Left ventricle myocardium inferior (tissue), 1 donor: ENCODE data around the gene GABBR2. TPM values are rescaled to one million over a fixed set of nuclear protein-coding genes. Genes with fewer than 3 reads are reported as not detected.

Experiments
- DNase-seq: peaks from one replicate; pipeline ENCODE4 v3.0.0-alpha.2; 2020
- H3K27ac ChIP-seq: fragments of 200-600 bp; replicated peaks from 2 replicates; pipeline ENCODE4 v1.8.0; 2021
- H3K27me3 ChIP-seq: fragments of 200-600 bp; 2 replicates; pipeline ENCODE4 v1.8.0; 2021; ENCODE audit warnings: low read depth
- H3K36me3 ChIP-seq: fragments of 200-600 bp; 2 replicates; pipeline ENCODE4 v1.8.0; 2021
- H3K4me1 ChIP-seq: fragments of 200-600 bp; 2 replicates; pipeline ENCODE4 v1.8.0; 2021
- H3K4me3 ChIP-seq: fragments of 200-600 bp; 2 replicates; pipeline ENCODE4 v1.8.0; 2021; ENCODE audit warnings: mild to moderate bottlenecking, moderate library complexity
- H3K9me3 ChIP-seq: fragments of 200-600 bp; replicated peaks from 2 replicates; pipeline ENCODE4 v1.8.0; 2021
- intact Hi-C: fragments of 100-400 bp; cut with micrococcal nuclease; formaldehyde crosslinking; loops from one replicate; pipeline ENCODE4 v1.11.0; 2022
- total RNA-seq: library from RNA; stranded (reverse); fragmentation: NEBNext Ultra II Directional; extraction: Animal tissue kit (Norgen Biotek cat#: 25700); gene quantifications from one replicate; pipeline ENCODE4 v1.2.1, GENCODE V29; 2021
- TF ChIP-seq, protein P1 (sequence below): fragments of 200-600 bp; IDR thresholded peaks from 2 replicates; pipeline ENCODE4 v1.8.0; 2021; ENCODE audit warnings: antibody characterized with exemption, mild to moderate bottlenecking, borderline replicate concordance
- donor health status: DM: no; HTN: yes; CAD: no; lungs with severe emphysema.

GABBR2 gene
- total RNA-seq, 1 donor from 2014 or later, result 1.1 TPM

DNA sequence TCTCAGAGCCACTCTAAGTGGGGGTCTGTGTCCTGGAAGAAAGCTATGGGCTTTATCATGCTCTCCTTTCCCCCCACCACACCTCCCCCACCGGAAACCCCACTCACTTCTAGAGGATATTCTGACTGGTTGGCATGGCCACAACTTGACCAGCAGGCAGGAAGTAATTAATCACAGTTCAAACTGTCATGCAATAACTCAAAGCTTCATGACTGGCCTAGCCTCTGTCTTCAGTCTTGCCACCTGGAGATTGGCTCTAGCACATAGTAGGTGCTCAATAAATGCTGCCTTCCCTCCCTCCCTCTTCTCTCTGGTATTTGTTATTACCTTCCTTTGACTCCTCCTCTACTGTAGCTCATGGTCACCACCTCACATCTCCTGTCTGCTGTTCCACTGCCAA lies 124.7 kb downstream of the GABBR2 start:
- Histone ChIP-seq H3K9me3 (no peaks in the 10 kb centered on the region), H3K27me3 (peaks cover 64% of the 10 kb centered on the region), H3K4me3 (no peak overlapping the region), H3K36me3 (no peaks in the 10 kb centered on the region), H3K27ac (no peak overlapping the region), H3K4me1 (no peaks in the 10 kb centered on the region)
- TF ChIP-seq, protein P1, sequence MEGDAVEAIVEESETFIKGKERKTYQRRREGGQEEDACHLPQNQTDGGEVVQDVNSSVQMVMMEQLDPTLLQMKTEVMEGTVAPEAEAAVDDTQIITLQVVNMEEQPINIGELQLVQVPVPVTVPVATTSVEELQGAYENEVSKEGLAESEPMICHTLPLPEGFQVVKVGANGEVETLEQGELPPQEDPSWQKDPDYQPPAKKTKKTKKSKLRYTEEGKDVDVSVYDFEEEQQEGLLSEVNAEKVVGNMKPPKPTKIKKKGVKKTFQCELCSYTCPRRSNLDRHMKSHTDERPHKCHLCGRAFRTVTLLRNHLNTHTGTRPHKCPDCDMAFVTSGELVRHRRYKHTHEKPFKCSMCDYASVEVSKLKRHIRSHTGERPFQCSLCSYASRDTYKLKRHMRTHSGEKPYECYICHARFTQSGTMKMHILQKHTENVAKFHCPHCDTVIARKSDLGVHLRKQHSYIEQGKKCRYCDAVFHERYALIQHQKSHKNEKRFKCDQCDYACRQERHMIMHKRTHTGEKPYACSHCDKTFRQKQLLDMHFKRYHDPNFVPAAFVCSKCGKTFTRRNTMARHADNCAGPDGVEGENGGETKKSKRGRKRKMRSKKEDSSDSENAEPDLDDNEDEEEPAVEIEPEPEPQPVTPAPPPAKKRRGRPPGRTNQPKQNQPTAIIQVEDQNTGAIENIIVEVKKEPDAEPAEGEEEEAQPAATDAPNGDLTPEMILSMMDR, result no peak
- DNase-seq, result no peak
- intact Hi-C loops, result no loop called here

DNA sequence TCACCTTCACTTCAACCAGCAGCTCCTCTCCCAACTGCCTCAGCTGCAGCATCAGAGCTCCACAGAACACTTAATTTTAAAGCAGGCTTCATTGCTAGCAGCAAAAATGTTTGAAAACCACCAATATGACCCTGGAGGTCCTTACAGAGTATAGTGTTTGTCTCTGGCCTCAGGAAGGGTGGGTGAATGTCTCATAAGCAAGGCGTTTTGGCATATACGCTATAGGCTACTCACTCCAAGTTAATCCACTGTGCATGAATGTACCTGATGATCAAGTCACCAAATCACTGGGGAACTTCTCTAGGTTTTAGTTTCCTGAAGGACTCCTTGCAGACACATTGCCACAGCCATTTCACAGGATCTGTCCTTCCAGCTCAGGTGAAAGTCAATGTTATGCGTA lies 125.3 kb downstream of the GABBR2 start:
- intact Hi-C loops, result no loop called here
- Histone ChIP-seq H3K27me3 (peaks cover 64% of the 10 kb centered on the region), H3K9me3 (no peaks in the 10 kb centered on the region), H3K4me1 (no peaks in the 10 kb centered on the region), H3K27ac (no peak overlapping the region), H3K4me3 (no peak overlapping the region), H3K36me3 (no peaks in the 10 kb centered on the region)
- TF ChIP-seq, protein P1, result no peak
- no peak for DNase-seq

DNA sequence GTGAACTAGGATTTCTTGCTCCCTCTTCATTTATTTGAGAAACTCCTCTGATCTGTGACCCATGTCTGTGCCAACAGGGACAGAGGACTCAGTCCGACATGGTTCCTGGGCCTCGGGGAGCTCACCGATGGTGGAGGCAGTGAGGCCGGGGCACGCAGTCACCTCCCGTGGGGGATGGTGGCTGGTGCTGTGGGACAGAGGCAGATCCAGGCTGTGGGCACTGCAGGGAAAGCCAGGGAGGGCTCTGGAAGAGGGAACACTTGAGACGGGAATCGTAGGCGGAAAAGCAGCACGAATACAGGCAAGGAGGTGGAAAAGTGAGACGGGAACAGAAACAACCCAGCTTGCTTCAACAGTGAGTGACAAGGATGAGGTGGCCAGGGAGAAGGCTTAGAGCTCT lies 127.8 kb downstream of the GABBR2 start:
- H3K27ac ChIP-seq, result no peak overlapping the region
- H3K27me3 ChIP-seq, result peaks cover 74% of the 10 kb centered on the region
- TF ChIP-seq, protein P1, result no peak
- no peak overlapping the region for H3K4me3 ChIP-seq
- intact Hi-C loops, result no loop called here
- H3K9me3 ChIP-seq, result no peaks in the 10 kb centered on the region
- no peaks in the 10 kb centered on the region for H3K36me3 ChIP-seq
- H3K4me1 ChIP-seq, result no peaks in the 10 kb centered on the region
- no peak for DNase-seq

DNA sequence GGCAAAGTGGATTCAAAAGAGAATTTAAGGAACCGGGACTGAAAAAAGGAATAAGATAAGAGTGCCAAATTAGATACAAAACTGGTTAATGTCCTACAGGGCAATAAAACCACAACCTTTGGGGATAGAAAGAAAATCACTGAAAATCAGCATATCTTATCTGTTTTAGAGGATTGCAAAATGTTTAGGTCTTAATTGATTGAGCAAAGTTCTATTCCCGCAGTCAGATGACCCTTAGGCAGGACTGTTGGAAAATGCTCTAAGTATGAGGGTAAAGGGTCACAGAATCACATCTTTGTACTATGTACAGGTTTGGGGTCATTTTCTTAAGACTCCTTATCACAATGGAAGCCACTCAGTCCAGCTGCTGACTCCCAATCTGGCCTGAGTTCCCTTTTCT lies 129.0 kb downstream of the GABBR2 start:
- intact Hi-C loops, result no loop called here
- no peaks in the 10 kb centered on the region for H3K9me3 ChIP-seq
- DNase-seq, result no peak
- no peak overlapping the region for H3K4me3 ChIP-seq
- no peaks in the 10 kb centered on the region for H3K36me3 ChIP-seq
- TF ChIP-seq, protein P1, result no peak
- H3K27me3 ChIP-seq, result peaks cover 81% of the 10 kb centered on the region
- H3K4me1 ChIP-seq, result no peaks in the 10 kb centered on the region
- no peak overlapping the region for H3K27ac ChIP-seq

DNA sequence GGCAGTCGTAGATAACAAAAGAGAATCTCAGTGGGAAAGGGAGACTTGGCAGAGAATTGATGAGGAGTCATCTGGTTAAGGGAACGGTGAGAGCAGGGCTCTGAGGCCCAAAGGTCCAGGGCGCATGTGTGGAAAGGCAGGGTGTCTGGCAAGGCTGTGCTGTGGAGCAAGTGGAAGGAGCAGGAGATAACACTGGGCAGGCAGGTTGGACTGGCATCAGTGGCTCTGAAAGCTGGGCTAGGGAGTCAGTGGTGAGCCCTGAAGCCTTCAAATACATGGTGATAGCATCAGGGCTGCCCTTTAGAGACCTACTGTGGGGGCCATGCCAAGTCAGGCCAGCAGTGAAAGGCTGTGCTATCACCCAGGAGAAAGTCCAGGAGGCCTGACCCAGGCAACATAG lies 131.3 kb downstream of the GABBR2 start:
- H3K36me3 ChIP-seq, result no peaks in the 10 kb centered on the region
- no peak for DNase-seq
- peaks cover 85% of the 10 kb centered on the region for H3K27me3 ChIP-seq
- H3K9me3 ChIP-seq, result no peaks in the 10 kb centered on the region
- TF ChIP-seq, protein P1, result no peak
- no peaks in the 10 kb centered on the region for H3K4me1 ChIP-seq
- no peak overlapping the region for H3K27ac ChIP-seq
- intact Hi-C loops, result no loop called here
- no peak overlapping the region for H3K4me3 ChIP-seq

DNA sequence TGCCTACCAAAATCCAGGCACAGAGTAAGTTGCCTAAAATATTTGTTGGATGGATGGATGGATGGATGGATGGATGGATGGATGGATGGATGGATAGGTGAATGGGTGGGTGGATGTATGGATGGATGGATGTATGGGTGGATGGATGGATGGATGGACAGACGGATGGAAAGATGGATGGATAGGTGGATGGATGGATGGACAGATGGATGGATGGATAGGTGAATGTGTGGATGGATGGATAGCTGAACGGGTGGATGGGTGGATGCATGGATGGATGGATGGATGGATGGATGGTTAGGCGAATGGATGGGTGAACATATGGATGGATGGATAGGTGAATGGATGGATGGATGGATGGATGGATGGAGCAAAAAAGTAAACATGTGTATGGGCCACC lies 131.9 kb downstream of the GABBR2 start:
- Histone ChIP-seq H3K4me3 (no peak overlapping the region), H3K36me3 (no peaks in the 10 kb centered on the region), H3K27ac (no peak overlapping the region), H3K27me3 (peaks cover 88% of the 10 kb centered on the region), H3K9me3 (no peaks in the 10 kb centered on the region), H3K4me1 (no peaks in the 10 kb centered on the region)
- TF ChIP-seq, protein P1, result no peak
- intact Hi-C loops, result no loop called here
- no peak for DNase-seq
